Spleen (tissue), 7 donors: ENCODE measurements around the gene USH2A.

Experiments used
- POLR2A ChIP-seq, 3 donors: fragments of 450-650 bp; IDR thresholded peaks; one replicate each; pipeline ENCODE4 v1.5.1; 2017; ENCODE audit warnings: antibody characterized with exemption in 3 of 3, mild to moderate bottlenecking in 1 of 3
- POLR2AphosphoS5 ChIP-seq, 3 donors: sonication (generic); formaldehyde crosslinking; IDR thresholded peaks; one replicate each; pipeline ENCODE4 v1.5.1; 2017; ENCODE audit warnings: antibody characterized with exemption in 3 of 3
- TF ChIP-seq, protein P1 (sequence below), 11 experiments: fragments of 200-600 bp in 7 of 11; fragments of 450-650 bp in 4 of 11; sonication (generic) in 4 of 11; IDR thresholded peaks in 8 of 11; conservative IDR thresholded peaks in 3 of 11; 1 replicate in 7 of 11; 2 replicates in 4 of 11; pipeline versions ENCODE4 v1.4.0 to v1.8.0; 2016 to 2021; ENCODE audit warnings: antibody characterized with exemption in 11 of 11, inconsistent platforms in 4 of 11, mild to moderate bottlenecking in 1 of 11
- donor health status: DM: no; HTN: no; CAD: no; lungs with moderate emphysema.
- donor health status: DM: no; HTN: no; CAD: no.
- donor health status: DM: no; HTN: no; CAD: no.

DNA sequence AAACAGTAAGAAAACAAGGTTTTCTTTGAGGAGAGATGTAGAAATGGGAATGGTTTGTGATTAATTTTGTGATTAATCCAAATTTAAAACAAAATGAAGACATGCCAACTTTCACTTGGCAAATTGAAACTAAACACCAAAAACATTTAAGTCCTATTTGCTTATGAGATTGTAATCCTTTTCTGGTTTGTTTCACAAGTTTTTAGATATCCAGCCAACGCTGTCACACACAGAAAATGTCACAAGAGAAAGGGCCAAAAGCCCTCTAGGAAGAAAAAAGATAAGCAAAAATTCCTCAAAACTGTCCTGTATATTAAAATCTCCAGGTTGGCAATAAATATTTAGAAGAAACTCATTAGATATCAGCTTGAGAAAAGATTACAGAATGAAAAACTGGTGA lies 2.5 kb downstream of the USH2A start:
- TF ChIP-seq POLR2A (IDR thresholded peaks at IDR 0.05) (no peak), POLR2AphosphoS5 (IDR thresholded peaks at IDR 0.05) (no peak)
- TF ChIP-seq, protein P1, sequence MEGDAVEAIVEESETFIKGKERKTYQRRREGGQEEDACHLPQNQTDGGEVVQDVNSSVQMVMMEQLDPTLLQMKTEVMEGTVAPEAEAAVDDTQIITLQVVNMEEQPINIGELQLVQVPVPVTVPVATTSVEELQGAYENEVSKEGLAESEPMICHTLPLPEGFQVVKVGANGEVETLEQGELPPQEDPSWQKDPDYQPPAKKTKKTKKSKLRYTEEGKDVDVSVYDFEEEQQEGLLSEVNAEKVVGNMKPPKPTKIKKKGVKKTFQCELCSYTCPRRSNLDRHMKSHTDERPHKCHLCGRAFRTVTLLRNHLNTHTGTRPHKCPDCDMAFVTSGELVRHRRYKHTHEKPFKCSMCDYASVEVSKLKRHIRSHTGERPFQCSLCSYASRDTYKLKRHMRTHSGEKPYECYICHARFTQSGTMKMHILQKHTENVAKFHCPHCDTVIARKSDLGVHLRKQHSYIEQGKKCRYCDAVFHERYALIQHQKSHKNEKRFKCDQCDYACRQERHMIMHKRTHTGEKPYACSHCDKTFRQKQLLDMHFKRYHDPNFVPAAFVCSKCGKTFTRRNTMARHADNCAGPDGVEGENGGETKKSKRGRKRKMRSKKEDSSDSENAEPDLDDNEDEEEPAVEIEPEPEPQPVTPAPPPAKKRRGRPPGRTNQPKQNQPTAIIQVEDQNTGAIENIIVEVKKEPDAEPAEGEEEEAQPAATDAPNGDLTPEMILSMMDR (IDR thresholded peaks at IDR 0.05 in 8 of 11, conservative IDR thresholded peaks at IDR 0.05 in 3 of 11) = no peak
